ENCODE results near the gene NACC1.

GRCh38 chr19:13097463-13098258 is 20.4 kb upstream of the NACC1 start:
- TF ChIP-seq ZNF785 (tag by site-specific recombination; IDR thresholded peaks at IDR 0.05) (no peak), ZNF677 (tag by site-specific recombination; IDR thresholded peaks at IDR 0.05) (no peak), ZNF223 (tag by site-specific recombination; IDR thresholded peaks at IDR 0.05) (no peak), SETDB1 (IDR thresholded peaks at IDR 0.05; ENCODE audit: insufficient read length, low read length) (no peak), CTCF (tag by site-specific recombination; IDR thresholded peaks at IDR 0.05) (no peak), ZNF10 (tag by site-specific recombination; IDR thresholded peaks at IDR 0.05) (no peak), ZBTB11 (tag by site-specific recombination; conservative IDR thresholded peaks at IDR 0.05; ENCODE audit: low read depth) (no peak)
